Gastroesophageal sphincter (tissue), 3 donors: Measurements from ENCODE around the gene PPARA.

ENCODE experiments used
- EP300 ChIP-seq: sonication (generic); formaldehyde crosslinking; IDR thresholded peaks from one replicate; pipeline ENCODE4 v1.6.1; 2017; ENCODE audit warnings: antibody characterized with exemption, mild to moderate bottlenecking
- POLR2A ChIP-seq, 2 donors: fragments of 450-650 bp; IDR thresholded peaks; one replicate each; pipeline ENCODE4 v1.6.1; 2017; ENCODE audit warnings: antibody characterized with exemption in 2 of 2, mild to moderate bottlenecking in 2 of 2, moderate library complexity in 1 of 2
- POLR2AphosphoS5 ChIP-seq: sonication (generic); formaldehyde crosslinking; IDR thresholded peaks from one replicate; pipeline ENCODE4 v1.6.1; 2017; ENCODE audit warnings: antibody characterized with exemption
- TF ChIP-seq, protein P1 (sequence below), 4 experiments: fragments of 200-600 bp in 2 of 4; fragments of 450-650 bp in 2 of 4; sonication (generic) in 1 of 4; IDR thresholded peaks; one replicate each; pipeline ENCODE4 v1.5.1; 2017 to 2019; ENCODE audit warnings: antibody characterized with exemption in 4 of 4, mild to moderate bottlenecking in 2 of 4, moderate library complexity in 2 of 4

DNA sequence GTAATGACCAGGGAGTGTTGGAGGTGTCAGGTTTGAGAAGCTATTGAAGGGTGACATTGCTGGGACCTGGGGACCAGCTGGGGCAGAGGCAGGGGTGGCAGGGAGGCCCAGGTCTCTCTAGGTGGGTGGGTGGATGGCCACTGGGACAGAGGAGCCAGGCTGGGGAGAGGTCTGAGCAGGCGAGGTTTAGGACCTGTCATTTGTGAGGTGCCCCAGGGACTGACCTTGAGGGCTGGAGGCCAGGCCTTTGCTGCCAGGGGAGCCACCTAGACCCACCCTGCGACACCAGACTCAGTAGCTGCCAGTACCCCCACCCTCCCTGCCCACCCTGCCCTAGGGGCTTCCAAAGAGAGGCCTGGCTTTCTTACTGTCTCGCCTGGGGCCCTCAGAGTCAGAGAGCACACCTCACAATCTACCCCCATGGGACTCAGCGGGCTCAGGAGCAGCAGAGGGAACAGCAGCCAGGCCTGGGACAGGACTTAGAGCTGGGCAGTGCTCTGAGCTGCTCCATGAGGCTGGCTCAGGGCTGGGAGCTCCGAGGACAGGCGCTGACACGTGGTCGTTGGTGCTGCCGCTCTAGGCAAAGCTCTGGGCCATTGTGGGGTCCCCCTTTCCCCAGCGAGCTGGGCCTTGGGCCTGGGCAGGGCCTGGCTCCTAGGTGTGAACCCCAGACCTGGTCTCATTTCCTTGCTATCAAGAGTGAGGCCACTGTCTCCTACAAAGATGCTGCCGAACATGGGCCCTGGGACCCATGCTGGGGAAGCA, 28.6 kb upstream of the PPARA start:
- TF ChIP-seq, protein P1, sequence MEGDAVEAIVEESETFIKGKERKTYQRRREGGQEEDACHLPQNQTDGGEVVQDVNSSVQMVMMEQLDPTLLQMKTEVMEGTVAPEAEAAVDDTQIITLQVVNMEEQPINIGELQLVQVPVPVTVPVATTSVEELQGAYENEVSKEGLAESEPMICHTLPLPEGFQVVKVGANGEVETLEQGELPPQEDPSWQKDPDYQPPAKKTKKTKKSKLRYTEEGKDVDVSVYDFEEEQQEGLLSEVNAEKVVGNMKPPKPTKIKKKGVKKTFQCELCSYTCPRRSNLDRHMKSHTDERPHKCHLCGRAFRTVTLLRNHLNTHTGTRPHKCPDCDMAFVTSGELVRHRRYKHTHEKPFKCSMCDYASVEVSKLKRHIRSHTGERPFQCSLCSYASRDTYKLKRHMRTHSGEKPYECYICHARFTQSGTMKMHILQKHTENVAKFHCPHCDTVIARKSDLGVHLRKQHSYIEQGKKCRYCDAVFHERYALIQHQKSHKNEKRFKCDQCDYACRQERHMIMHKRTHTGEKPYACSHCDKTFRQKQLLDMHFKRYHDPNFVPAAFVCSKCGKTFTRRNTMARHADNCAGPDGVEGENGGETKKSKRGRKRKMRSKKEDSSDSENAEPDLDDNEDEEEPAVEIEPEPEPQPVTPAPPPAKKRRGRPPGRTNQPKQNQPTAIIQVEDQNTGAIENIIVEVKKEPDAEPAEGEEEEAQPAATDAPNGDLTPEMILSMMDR (IDR thresholded peaks at IDR 0.05) = no peak
- TF ChIP-seq POLR2AphosphoS5 (no peak), POLR2A (IDR thresholded peaks at IDR 0.05) (no peak), EP300 (no peak)
